H1 (cell line): ENCODE data around the gene AP3M1. TPM values are rescaled to one million over a fixed set of nuclear protein-coding genes. Genes with fewer than 3 reads are reported as not detected.

Source experiments
- CEBPB ChIP-seq: IDR thresholded peaks from 2 replicates; pipeline ENCODE4 v1.6.1; 2012; ENCODE audit warnings: low read depth, low read length
- NANOG ChIP-seq: IDR thresholded peaks from 2 replicates; pipeline ENCODE4 v1.6.1; 2011; ENCODE audit warnings: low read length, low read depth, mild to moderate bottlenecking, inconsistent platforms; ENCODE audit not compliant: insufficient read depth, poor library complexity, severe bottlenecking
- POLR2A ChIP-seq, 2 experiments: IDR thresholded peaks; 1 replicate in 1 of 2; 2 replicates in 1 of 2; pipeline ENCODE4 v1.6.1; 2011; ENCODE audit warnings: low read depth in 2 of 2, low read length in 2 of 2, mild to moderate bottlenecking in 2 of 2; ENCODE audit errors: control extremely low read depth in 1 of 2
- polyA plus RNA-seq, 7 experiments: library from polyadenylated mRNA; depleted of rRNA in 3 of 7; stranded (reverse) in 5 of 7; unstranded in 2 of 7; fragments of >200 nt in 5 of 7; fragments of 200-250 nt in 2 of 7; gene quantifications; 1 replicate in 5 of 7; 2 replicates in 1 of 7; 4 replicates in 1 of 7; pipeline versions ENCODE4 v1.2.1 to v1.2.3, GENCODE V29; 2011 to 2013; ENCODE audit warnings: missing spikeins in 2 of 7, mixed read lengths in 2 of 7
- total RNA-seq: library from RNA; stranded (reverse); fragmentation: NEBNext Ultra II Directional; extraction: Animal tissue kit (Norgen Biotek cat#: 25700); gene quantifications from 2 replicates; pipeline ENCODE4 v1.2.1, GENCODE V29; 2021

Gene AP3M1
- total and polyA plus RNA-seq, 2 of the 8 experiments (the other 6 are each of a cell fraction or from before 2014, with no cell fraction given), result 23.9 to 38.9 TPM

- TF ChIP-seq NANOG (no peak), CEBPB (no peak), POLR2A (IDR thresholded peaks at IDR 0.05; ENCODE audit: control extremely low read depth in 1 of 2, low read depth in 2 of 2, low read length in 2 of 2) (no peak)
These were observed 14.9 kb upstream of the AP3M1 start (continued) for GRCh38 chr10:74165530-74165901.
